ENCODE results near the gene DBH. TPM values are rescaled to one million over a fixed set of nuclear protein-coding genes. Genes with fewer than 3 reads are reported as not detected.

DBH gene
- total and polyA plus RNA-seq, 2 donors (not counting 3 experiments of a cell fraction or from before 2014, with no cell fraction given): not detected

DNA sequence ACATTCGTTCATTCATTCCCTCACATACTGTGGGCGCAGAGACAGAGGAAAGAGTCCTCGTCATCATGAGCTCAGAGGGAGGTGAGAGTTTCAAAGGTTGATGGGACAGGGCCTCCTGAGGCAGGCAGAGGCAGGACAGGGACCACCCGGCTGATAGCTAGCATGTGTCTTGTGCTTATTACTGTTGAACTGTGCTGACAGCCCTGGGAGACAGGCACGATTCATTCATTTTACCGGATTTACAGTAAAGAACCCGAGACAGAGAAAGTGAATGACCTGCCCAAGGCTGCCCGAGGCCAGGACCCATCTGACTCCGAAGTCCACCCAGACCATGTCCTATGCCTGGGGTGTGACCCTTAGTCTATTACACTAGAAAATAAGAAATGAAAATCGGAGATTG is 22.1 kb upstream of the DBH start:
- BruUV-seq (replicated peaks): no TSS peak
- Histone ChIP-seq H3K27ac (ENCODE audit: insufficient read depth, low read depth, low read length) (no peak overlapping the region), H4K20me1 (replicated peaks; ENCODE audit: control insufficient read depth, extremely low read depth, insufficient read depth, low read length) (no peaks in the 10 kb centered on the region), H3K9me1 (replicated peaks; ENCODE audit: control insufficient read depth, extremely low read depth, insufficient read depth, low read length) (no peaks in the 10 kb centered on the region), H2AFZ (ENCODE audit: low read depth, low read length) (no peak overlapping the region), H3K4me1 (ENCODE audit: control insufficient read depth, extremely low read depth, insufficient read depth, low read length) (no peaks in the 10 kb centered on the region), H3K36me3 (ENCODE audit: control insufficient read depth in 2 of 2, extremely low read depth in 1 of 2, insufficient read depth in 2 of 2, low read length in 2 of 2) (no peaks in the 10 kb centered on the region), H3K4me2 (ENCODE audit: insufficient read depth, low read length) (no peak overlapping the region), H3K4me3 (replicated peaks in 1 of 3; ENCODE audit: insufficient read depth in 1 of 3, low read depth in 1 of 3, low read length in 3 of 3) (no peak overlapping the region), H3K9ac (replicated peaks; ENCODE audit: extremely low read depth, insufficient read depth, low read length) (no peak overlapping the region), H3K9me3 (replicated peaks; ENCODE audit: control insufficient read depth, insufficient read depth, low read length) (no peaks in the 10 kb centered on the region), H3K79me2 (ENCODE audit: control insufficient read depth, insufficient read depth, low read length) (no peaks in the 10 kb centered on the region), H3K27me3 (ENCODE audit: control insufficient read depth in 2 of 2, insufficient read depth in 2 of 2, low read length in 2 of 2) (no peaks in the 10 kb centered on the region)
- ChIA-PET POLR2A (no interaction called here), CTCF (no interaction called here)
- no peak for DNase-seq (ENCODE audit: low read depth, low spot score)
- no peak for FAIRE-seq
- TF ChIP-seq GATA2 (IDR thresholded peaks at IDR 0.05; ENCODE audit: insufficient read depth, insufficient read length, low read depth, low read length) (no peak), MYC (IDR thresholded peaks at IDR 0.05; ENCODE audit: low read depth, low read length) (no peak), JUN (IDR thresholded peaks at IDR 0.05; ENCODE audit: borderline replicate concordance, insufficient read depth, insufficient read length, low read depth) (no peak), EZH2 (IDR thresholded peaks at IDR 0.05; ENCODE audit: borderline replicate concordance, low read depth, low read length, severe bottlenecking) (no peak), FOS (IDR thresholded peaks at IDR 0.05; ENCODE audit: borderline replicate concordance, insufficient read depth, low read length) (no peak), POLR2AphosphoS5 (IDR thresholded peaks at IDR 0.05; ENCODE audit: insufficient read depth, low read depth, low read length) (no peak)
- TF ChIP-seq, protein P1, sequence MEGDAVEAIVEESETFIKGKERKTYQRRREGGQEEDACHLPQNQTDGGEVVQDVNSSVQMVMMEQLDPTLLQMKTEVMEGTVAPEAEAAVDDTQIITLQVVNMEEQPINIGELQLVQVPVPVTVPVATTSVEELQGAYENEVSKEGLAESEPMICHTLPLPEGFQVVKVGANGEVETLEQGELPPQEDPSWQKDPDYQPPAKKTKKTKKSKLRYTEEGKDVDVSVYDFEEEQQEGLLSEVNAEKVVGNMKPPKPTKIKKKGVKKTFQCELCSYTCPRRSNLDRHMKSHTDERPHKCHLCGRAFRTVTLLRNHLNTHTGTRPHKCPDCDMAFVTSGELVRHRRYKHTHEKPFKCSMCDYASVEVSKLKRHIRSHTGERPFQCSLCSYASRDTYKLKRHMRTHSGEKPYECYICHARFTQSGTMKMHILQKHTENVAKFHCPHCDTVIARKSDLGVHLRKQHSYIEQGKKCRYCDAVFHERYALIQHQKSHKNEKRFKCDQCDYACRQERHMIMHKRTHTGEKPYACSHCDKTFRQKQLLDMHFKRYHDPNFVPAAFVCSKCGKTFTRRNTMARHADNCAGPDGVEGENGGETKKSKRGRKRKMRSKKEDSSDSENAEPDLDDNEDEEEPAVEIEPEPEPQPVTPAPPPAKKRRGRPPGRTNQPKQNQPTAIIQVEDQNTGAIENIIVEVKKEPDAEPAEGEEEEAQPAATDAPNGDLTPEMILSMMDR (IDR thresholded peaks at IDR 0.05; ENCODE audit: extremely low read depth in 1 of 2, insufficient read depth in 1 of 2, low read depth in 1 of 2, low read length in 2 of 2): no peak
- TF ChIP-seq, protein P2, sequence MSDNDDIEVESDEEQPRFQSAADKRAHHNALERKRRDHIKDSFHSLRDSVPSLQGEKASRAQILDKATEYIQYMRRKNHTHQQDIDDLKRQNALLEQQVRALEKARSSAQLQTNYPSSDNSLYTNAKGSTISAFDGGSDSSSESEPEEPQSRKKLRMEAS (IDR thresholded peaks at IDR 0.05; ENCODE audit: insufficient read depth, insufficient read length): no peak
- intact Hi-C loops (cut with micrococcal nuclease): no loop called here
- dilution Hi-C loops (cut with MboI; ENCODE audit: extremely low pct_ligation_motif_present, low sequenced_read_pairs): no loop called here

Data from endothelial cell of umbilical vein (primary cell).